HepG2 (cell line): ENCODE measurements around the gene COCH.

ENCODE experiments used
- CTCF ChIP-seq: sonication (generic); formaldehyde crosslinking; IDR thresholded peaks from 2 replicates; pipeline ENCODE4 v1.5.0; 2020; ENCODE audit warnings: mild to moderate bottlenecking, missing genetic modification reagents, moderate library complexity
- HNF4G ChIP-seq, 2 experiments: sonication (generic) in 1 of 2; formaldehyde crosslinking in 1 of 2; IDR thresholded peaks; 2 replicates each; pipeline versions ENCODE4 v1.4.0 to v1.6.1; 2011 to 2020; ENCODE audit warnings: borderline replicate concordance in 2 of 2, low read depth in 2 of 2, mild to moderate bottlenecking in 2 of 2, low read length in 1 of 2, missing genetic modification reagents in 1 of 2, moderate library complexity in 1 of 2
- PHB2 ChIP-seq: fragments of 450-650 bp; IDR thresholded peaks from 2 replicates; pipeline ENCODE4 v1.6.1; 2018; ENCODE audit not compliant: partially characterized antibody
- THAP7 ChIP-seq: sonication (generic); formaldehyde crosslinking; IDR thresholded peaks from 2 replicates; pipeline ENCODE4 v1.8.1; 2023; ENCODE audit warnings: mild to moderate bottlenecking, missing genetic modification reagents
- ZNF18 ChIP-seq: sonication (generic); formaldehyde crosslinking; IDR thresholded peaks from 2 replicates; pipeline ENCODE4 v1.8.0; 2022; ENCODE audit warnings: mild to moderate bottlenecking, missing genetic modification reagents; ENCODE audit not compliant: insufficient replicate concordance

GRCh38 chr14:30840086-30840779 is 34.1 kb upstream of the COCH start:
- TF ChIP-seq CTCF (CRISPR knock-in tag) (no peak), HNF4G (IDR thresholded peaks at IDR 0.05; ENCODE audit: borderline replicate concordance, low read depth, low read length) (no peak), HNF4G (CRISPR knock-in tag; IDR thresholded peaks at IDR 0.05; ENCODE audit: borderline replicate concordance, low read depth) (no peak), PHB2 (no peak), THAP7 (CRISPR knock-in tag) (no peak), ZNF18 (CRISPR knock-in tag) (no peak)
